ENCODE measurements around the gene MFRP. TPM values are rescaled to one million over a fixed set of nuclear protein-coding genes. Genes with fewer than 3 reads are reported as not detected.

The MFRP gene
- total RNA-seq, 1 experiment from 2014 or later, result not detected

- ChIA-PET CTCF (interaction anchor here (0.5 to 5.9 kb wide), 39 partner anchors 9 to 1430 kb away, joined by 3 to 49 read pairs (median 4); partner anchors contain the start of genes CBL, HMBS, MFRP and TRAPPC4), POLR2A (interaction anchor here (0.6 to 1.6 kb wide), 10 partner anchors 12 to 433 kb away, joined by 3 to 6 read pairs (median 3); partner anchors contain the start of gene USP2)
- TF ChIP-seq, protein P1, sequence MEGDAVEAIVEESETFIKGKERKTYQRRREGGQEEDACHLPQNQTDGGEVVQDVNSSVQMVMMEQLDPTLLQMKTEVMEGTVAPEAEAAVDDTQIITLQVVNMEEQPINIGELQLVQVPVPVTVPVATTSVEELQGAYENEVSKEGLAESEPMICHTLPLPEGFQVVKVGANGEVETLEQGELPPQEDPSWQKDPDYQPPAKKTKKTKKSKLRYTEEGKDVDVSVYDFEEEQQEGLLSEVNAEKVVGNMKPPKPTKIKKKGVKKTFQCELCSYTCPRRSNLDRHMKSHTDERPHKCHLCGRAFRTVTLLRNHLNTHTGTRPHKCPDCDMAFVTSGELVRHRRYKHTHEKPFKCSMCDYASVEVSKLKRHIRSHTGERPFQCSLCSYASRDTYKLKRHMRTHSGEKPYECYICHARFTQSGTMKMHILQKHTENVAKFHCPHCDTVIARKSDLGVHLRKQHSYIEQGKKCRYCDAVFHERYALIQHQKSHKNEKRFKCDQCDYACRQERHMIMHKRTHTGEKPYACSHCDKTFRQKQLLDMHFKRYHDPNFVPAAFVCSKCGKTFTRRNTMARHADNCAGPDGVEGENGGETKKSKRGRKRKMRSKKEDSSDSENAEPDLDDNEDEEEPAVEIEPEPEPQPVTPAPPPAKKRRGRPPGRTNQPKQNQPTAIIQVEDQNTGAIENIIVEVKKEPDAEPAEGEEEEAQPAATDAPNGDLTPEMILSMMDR (IDR thresholded peaks at IDR 0.05; ENCODE audit: unreplicated experiment), result no peak
- H3K36me3 Mint-ChIP-seq (ENCODE audit: insufficient read depth, unreplicated experiment), result peaks cover 8% of the 10 kb centered on the region
- intact Hi-C loops (cut with micrococcal nuclease), result no loop called here
- H3K27ac Mint-ChIP-seq (ENCODE audit: low read depth, unreplicated experiment), result no peak overlapping the region
- H3K27me3 Mint-ChIP-seq (ENCODE audit: insufficient read depth, unreplicated experiment), result peaks cover 11% of the 10 kb centered on the region
- no peaks in the 10 kb centered on the region for H3K9me3 Mint-ChIP-seq (ENCODE audit: unreplicated experiment)
- DNase-seq (ENCODE audit: unreplicated experiment), result no peak
- H3K4me1 Mint-ChIP-seq (ENCODE audit: insufficient read depth, unreplicated experiment), result peaks cover 31% of the 10 kb centered on the region
- H3K4me3 Mint-ChIP-seq (ENCODE audit: unreplicated experiment), result no peak overlapping the region
- BruUV-seq (replicated peaks), result no TSS peak
Measured at GRCh38 chr11:119337581-119338317, 8.8 kb downstream of the MFRP start.

- Mint-ChIP-seq H3K4me1 (ENCODE audit: insufficient read depth, unreplicated experiment) (peaks cover 31% of the 10 kb centered on the region), H3K27me3 (ENCODE audit: insufficient read depth, unreplicated experiment) (peaks cover 11% of the 10 kb centered on the region), H3K36me3 (ENCODE audit: insufficient read depth, unreplicated experiment) (peaks cover 8% of the 10 kb centered on the region), H3K9me3 (ENCODE audit: unreplicated experiment) (no peaks in the 10 kb centered on the region), H3K4me3 (ENCODE audit: unreplicated experiment) (peak overlapping the region; percentile 42), H3K27ac (ENCODE audit: low read depth, unreplicated experiment) (no peak overlapping the region)
- DNase-seq (ENCODE audit: unreplicated experiment), result no peak
- CTCF ChIA-PET, result interaction anchor here (0.6 to 5.9 kb wide), 18 partner anchors 9 to 772 kb away, joined by 3 to 49 read pairs (median 5); partner anchors contain the start of genes CBL, HMBS and MFRP
- no TSS peak for BruUV-seq (replicated peaks)
- POLR2A ChIA-PET, result interaction anchor here (0.6 to 1.6 kb wide), 5 partner anchors 11 to 243 kb away, joined by 3 to 6 read pairs (median 3); no protein-coding TSS in a partner anchor
- TF ChIP-seq, protein P1 (IDR thresholded peaks at IDR 0.05; ENCODE audit: unreplicated experiment), result no peak
- intact Hi-C loops (cut with micrococcal nuclease), result no loop called here
Measured at GRCh38 chr11:119336744-119337469, 9.6 kb downstream of the MFRP start.

GRCh38 chr11:119335655-119336543, 10.6 kb downstream of the MFRP start:
- intact Hi-C loops (cut with micrococcal nuclease), result no loop called here
- H3K4me3 Mint-ChIP-seq (ENCODE audit: unreplicated experiment), result peak overlapping the region; percentile 86
- POLR2A ChIA-PET, result interaction anchor here (0.7 to 0.9 kb wide), 2 partner anchors 20 to 46 kb away, joined by 3 read pairs; no protein-coding TSS in a partner anchor
- TF ChIP-seq, protein P1 (IDR thresholded peaks at IDR 0.05; ENCODE audit: unreplicated experiment), result no peak
- peak; percentile 42 for DNase-seq (ENCODE audit: unreplicated experiment)
- H3K36me3 Mint-ChIP-seq (ENCODE audit: insufficient read depth, unreplicated experiment), result peaks cover 8% of the 10 kb centered on the region
- CTCF ChIA-PET, result interaction anchor here (0.6 to 5.9 kb wide), 9 partner anchors 9 to 647 kb away, joined by 3 to 49 read pairs (median 3); no protein-coding TSS in a partner anchor
- H3K9me3 Mint-ChIP-seq (ENCODE audit: unreplicated experiment), result no peaks in the 10 kb centered on the region
- H3K4me1 Mint-ChIP-seq (ENCODE audit: insufficient read depth, unreplicated experiment), result peaks cover 31% of the 10 kb centered on the region
- no TSS peak for BruUV-seq (replicated peaks)
- no peak overlapping the region for H3K27ac Mint-ChIP-seq (ENCODE audit: low read depth, unreplicated experiment)
- H3K27me3 Mint-ChIP-seq (ENCODE audit: insufficient read depth, unreplicated experiment), result peaks cover 5% of the 10 kb centered on the region
